NT2/D1 (cell line): ENCODE data around the gene PRCD.

Experiments used
- DNase-seq: peaks from one replicate; pipeline ENCODE4 v3.0.0-alpha.2; 2011; ENCODE audit warnings: low read depth, low spot score
- H3K27me3 ChIP-seq: 2 replicates; pipeline ENCODE4 v1.6.0; 2011; ENCODE audit warnings: mild to moderate bottlenecking; ENCODE audit not compliant: insufficient read length, insufficient read depth
- H3K36me3 ChIP-seq: 2 replicates; pipeline ENCODE4 v1.6.1; 2011; ENCODE audit warnings: mild to moderate bottlenecking, low read length, mixed read lengths; ENCODE audit not compliant: insufficient read depth, insufficient read length
- H3K4me1 ChIP-seq: 2 replicates; pipeline ENCODE4 v1.5.1; 2011; ENCODE audit not compliant: insufficient read depth, insufficient read length
- H3K4me3 ChIP-seq: 2 replicates; pipeline ENCODE4 v1.5.1; 2011; ENCODE audit warnings: low read depth; ENCODE audit not compliant: insufficient read length
- H3K9ac ChIP-seq: 2 replicates; pipeline ENCODE4 v1.6.0; 2011; ENCODE audit warnings: low read depth; ENCODE audit not compliant: insufficient read length
- H3K9me3 ChIP-seq: 2 replicates; pipeline ENCODE4 v1.5.1; 2011; ENCODE audit warnings: mild to moderate bottlenecking, low read length; ENCODE audit not compliant: insufficient read depth
- SUZ12 ChIP-seq: IDR thresholded peaks from 2 replicates; pipeline ENCODE4 v1.6.1; 2011; ENCODE audit not compliant: insufficient read length, insufficient read depth; ENCODE audit errors: extremely low read depth
- YY1 ChIP-seq: IDR thresholded peaks from 2 replicates; pipeline ENCODE4 v1.6.1; 2011; ENCODE audit not compliant: insufficient read length, insufficient read depth
- ZNF274 ChIP-seq: IDR thresholded peaks from 2 replicates; pipeline ENCODE4 v1.6.1; 2011; ENCODE audit warnings: mild to moderate bottlenecking, low read depth, low read length

PRCD gene

GRCh38 chr17:76586741-76587487 is 47.1 kb downstream of the PRCD start:
- Histone ChIP-seq H3K9me3 (no peaks in the 10 kb centered on the region), H3K4me3 (no peak overlapping the region), H3K9ac (no peak overlapping the region), H3K27me3 (peaks cover 43% of the 10 kb centered on the region), H3K4me1 (peaks cover 7% of the 10 kb centered on the region), H3K36me3 (no peaks in the 10 kb centered on the region)
- DNase-seq = no peak
- TF ChIP-seq YY1 (no peak), ZNF274 (no peak), SUZ12 (no peak)

- peaks cover 7% of the 10 kb centered on the region for H3K4me1 ChIP-seq
- DNase-seq = no peak
- no peaks in the 10 kb centered on the region for H3K9me3 ChIP-seq
- no peak for TF ChIP-seq YY1
- TF ChIP-seq SUZ12 = no peak
- TF ChIP-seq ZNF274 = no peak
- no peaks in the 10 kb centered on the region for H3K36me3 ChIP-seq
- H3K27me3 ChIP-seq = peaks cover 43% of the 10 kb centered on the region
- no peak overlapping the region for H3K4me3 ChIP-seq
- no peak overlapping the region for H3K9ac ChIP-seq
Measured at GRCh38 chr17:76588182-76588581, 48.3 kb downstream of the PRCD start.

GRCh38 chr17:76593384-76593826 is 53.6 kb downstream of the PRCD start:
- no peak overlapping the region for H3K9ac ChIP-seq
- no peaks in the 10 kb centered on the region for H3K4me1 ChIP-seq
- no peak for DNase-seq
- H3K36me3 ChIP-seq = no peaks in the 10 kb centered on the region
- H3K4me3 ChIP-seq = no peak overlapping the region
- TF ChIP-seq ZNF274 (no peak), SUZ12 (no peak), YY1 (no peak)
- peaks cover 5% of the 10 kb centered on the region for H3K27me3 ChIP-seq
- H3K9me3 ChIP-seq = no peaks in the 10 kb centered on the region

DNA sequence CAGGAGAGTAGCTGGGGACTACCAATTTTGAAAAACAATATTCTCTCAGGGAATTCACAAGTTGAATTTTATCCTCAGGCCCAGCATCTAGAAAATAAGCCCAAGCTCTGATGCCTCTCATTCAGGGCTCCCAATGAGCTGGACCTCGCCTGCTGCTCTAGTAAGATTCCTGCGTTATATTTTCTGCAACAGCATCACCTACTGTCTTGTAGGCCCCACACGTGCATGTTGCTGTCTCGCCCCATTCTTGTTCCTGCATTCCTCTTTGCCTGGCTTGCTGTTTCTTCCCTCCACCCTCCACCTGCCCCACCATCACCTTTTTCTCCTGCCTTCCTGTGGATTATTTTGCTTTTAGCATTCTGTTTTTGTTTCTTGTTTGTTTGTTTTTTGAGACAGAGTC is 54.1 kb downstream of the PRCD start:
- H3K36me3 ChIP-seq = no peaks in the 10 kb centered on the region
- TF ChIP-seq YY1 (no peak), ZNF274 (no peak)
- H3K27me3 ChIP-seq = no peaks in the 10 kb centered on the region
- H3K4me3 ChIP-seq = no peak overlapping the region
- H3K9ac ChIP-seq = no peak overlapping the region
- no peaks in the 10 kb centered on the region for H3K9me3 ChIP-seq
- DNase-seq = no peak
- no peaks in the 10 kb centered on the region for H3K4me1 ChIP-seq

- no peak overlapping the region for H3K9ac ChIP-seq
- H3K36me3 ChIP-seq = no peaks in the 10 kb centered on the region
- no peaks in the 10 kb centered on the region for H3K4me1 ChIP-seq
- no peaks in the 10 kb centered on the region for H3K27me3 ChIP-seq
- TF ChIP-seq SUZ12 (no peak), YY1 (no peak), ZNF274 (no peak)
- H3K9me3 ChIP-seq = no peaks in the 10 kb centered on the region
- no peak overlapping the region for H3K4me3 ChIP-seq
- no peak for DNase-seq
Measured at GRCh38 chr17:76594690-76595089, 54.8 kb downstream of the PRCD start.
